Measurements from ENCODE around the gene TIMP3. TPM values are rescaled to one million over a fixed set of nuclear protein-coding genes. Genes with fewer than 3 reads are reported as not detected.
A peak's percentile ranks its signal among the peaks of the same experiment; 100 is the strongest.

The TIMP3 gene
- total and polyA plus RNA-seq, 2 donors (not counting 1 experiment from before 2014, with no cell fraction given), result 242 to 375 TPM

DNA sequence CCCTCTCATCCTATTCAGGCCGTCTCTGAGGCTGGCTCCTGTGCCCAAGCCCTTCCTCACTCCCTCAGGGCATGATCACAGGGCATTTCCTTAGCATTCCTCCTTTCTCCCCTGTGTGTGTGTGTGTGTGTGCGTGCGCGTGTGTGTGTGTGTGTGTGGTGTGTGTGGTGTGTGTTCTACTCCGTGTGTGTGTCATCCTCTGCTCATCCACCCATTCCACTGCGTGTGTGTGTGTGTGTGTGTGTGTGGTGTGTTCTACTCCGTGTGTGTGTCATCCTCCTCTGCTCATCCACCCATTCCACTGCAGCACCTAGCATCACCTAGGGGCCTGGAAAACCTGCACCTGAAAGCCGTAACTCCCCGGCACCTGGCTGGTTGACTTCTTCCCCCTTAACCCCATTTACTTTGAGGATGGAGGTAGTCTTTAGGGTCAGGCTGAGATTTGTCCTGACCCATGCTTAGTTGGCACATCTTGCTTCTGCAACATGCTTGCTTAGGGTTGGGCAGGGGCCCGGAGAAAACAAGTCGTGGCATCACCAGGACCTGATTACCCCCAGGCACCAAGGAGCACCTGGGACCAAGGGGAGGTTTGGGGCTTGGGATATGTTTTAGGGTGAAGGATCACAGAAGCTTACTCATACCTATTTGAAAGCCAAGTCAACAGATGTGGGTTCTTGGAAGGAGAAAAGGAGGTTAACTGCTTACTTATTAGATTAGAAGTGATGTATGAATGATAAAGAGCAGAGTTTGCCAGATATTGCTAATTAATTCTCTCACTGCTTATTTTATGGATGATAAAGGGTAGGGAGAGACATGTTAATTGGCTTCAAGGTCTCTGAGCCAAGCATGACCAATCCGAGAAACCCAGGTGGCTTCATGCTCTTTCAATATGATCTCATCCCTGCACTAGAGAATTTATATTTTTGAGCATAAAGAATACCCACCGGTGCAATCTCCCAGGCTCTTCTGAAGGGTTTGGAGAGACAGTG is 18.9 kb downstream of the TIMP3 start:
- TF ChIP-seq EZH2 (IDR thresholded peaks at IDR 0.05; ENCODE audit: low read length, missing control alignments), result no peak
- TF ChIP-seq, protein P1, sequence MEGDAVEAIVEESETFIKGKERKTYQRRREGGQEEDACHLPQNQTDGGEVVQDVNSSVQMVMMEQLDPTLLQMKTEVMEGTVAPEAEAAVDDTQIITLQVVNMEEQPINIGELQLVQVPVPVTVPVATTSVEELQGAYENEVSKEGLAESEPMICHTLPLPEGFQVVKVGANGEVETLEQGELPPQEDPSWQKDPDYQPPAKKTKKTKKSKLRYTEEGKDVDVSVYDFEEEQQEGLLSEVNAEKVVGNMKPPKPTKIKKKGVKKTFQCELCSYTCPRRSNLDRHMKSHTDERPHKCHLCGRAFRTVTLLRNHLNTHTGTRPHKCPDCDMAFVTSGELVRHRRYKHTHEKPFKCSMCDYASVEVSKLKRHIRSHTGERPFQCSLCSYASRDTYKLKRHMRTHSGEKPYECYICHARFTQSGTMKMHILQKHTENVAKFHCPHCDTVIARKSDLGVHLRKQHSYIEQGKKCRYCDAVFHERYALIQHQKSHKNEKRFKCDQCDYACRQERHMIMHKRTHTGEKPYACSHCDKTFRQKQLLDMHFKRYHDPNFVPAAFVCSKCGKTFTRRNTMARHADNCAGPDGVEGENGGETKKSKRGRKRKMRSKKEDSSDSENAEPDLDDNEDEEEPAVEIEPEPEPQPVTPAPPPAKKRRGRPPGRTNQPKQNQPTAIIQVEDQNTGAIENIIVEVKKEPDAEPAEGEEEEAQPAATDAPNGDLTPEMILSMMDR (conservative IDR thresholded peaks at IDR 0.05 in 1 of 2, IDR thresholded peaks at IDR 0.05 in 1 of 2; ENCODE audit: low read depth in 1 of 2, low read length in 2 of 2), result no peak
- no peak overlapping the region for H3K9ac ChIP-seq (ENCODE audit: insufficient read depth, low read length)
- DNase-seq (ENCODE audit: low read depth in 2 of 2), result peak in 1 of 2 donors; percentile 23
- H3K4me3 ChIP-seq (replicated peaks in 1 of 4; ENCODE audit: control extremely low read depth in 1 of 4, insufficient read depth in 1 of 4, low read depth in 3 of 4, low read length in 4 of 4), result no peak overlapping the region
- no peak overlapping the region for H3K27ac ChIP-seq (ENCODE audit: insufficient read depth, low read length)
- H3K27me3 ChIP-seq (ENCODE audit: control insufficient read depth, insufficient read depth, low read length), result no peaks in the 10 kb centered on the region
- peaks cover 21% of the 10 kb centered on the region for H3K79me2 ChIP-seq (ENCODE audit: control insufficient read depth, insufficient read depth, low read length)
- H3K9me3 ChIP-seq (ENCODE audit: control insufficient read depth, insufficient read depth, low read depth, low read length), result no peaks in the 10 kb centered on the region
- H3K4me1 ChIP-seq (ENCODE audit: control insufficient read depth, extremely low read depth, insufficient read depth, low read length), result no peaks in the 10 kb centered on the region
- H3K4me2 ChIP-seq (ENCODE audit: extremely low read depth, insufficient read depth, low read length), result no peak overlapping the region
- H4K20me1 ChIP-seq (ENCODE audit: control insufficient read depth, extremely low read depth, insufficient read depth, low read length), result no peaks in the 10 kb centered on the region
- no peaks in the 10 kb centered on the region for H3K36me3 ChIP-seq (ENCODE audit: control insufficient read depth, insufficient read depth, low read length)
- H2AFZ ChIP-seq (ENCODE audit: low read length), result no peak overlapping the region

DNA sequence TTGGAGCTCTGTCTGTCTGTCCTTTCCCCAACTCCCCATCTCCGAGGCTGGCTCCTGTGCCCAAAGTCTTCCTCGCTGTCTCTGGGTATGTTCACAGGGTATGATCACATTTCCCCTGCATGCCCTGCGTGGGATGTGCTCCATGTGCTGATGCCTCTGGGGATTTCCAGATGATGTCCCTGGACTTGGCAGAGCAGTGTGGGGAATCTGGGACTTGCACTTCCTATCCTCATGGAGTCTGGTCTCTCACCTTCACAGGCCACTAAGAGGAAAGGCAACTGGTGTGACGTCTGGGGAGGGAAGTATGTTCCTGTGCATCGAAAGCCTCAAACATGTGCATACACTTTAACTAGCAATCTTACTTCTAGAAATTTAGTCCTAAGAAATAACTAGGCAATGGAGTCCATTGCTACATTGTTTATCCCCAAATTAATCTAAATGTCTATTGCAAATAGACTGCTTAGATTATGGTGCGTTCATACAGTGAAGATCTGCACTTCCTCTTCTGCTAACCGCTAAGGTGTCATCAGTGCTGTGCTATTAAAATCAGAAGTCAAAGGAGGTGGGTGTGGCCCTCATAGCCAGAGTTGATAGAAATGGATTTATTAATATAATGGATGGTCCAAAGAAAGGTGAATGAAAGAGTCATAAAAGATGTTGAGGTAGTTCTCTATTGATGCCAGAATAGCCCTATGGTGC is 20.8 kb downstream of the TIMP3 start:
- no peaks in the 10 kb centered on the region for H3K36me3 ChIP-seq (ENCODE audit: control insufficient read depth, insufficient read depth, low read length)

More for the DNA sequence above, 20.8 kb downstream of the TIMP3 start:
- Histone ChIP-seq H3K27ac (ENCODE audit: insufficient read depth, low read length) (no peak overlapping the region), H3K79me2 (ENCODE audit: control insufficient read depth, insufficient read depth, low read length) (peaks cover 13% of the 10 kb centered on the region), H2AFZ (ENCODE audit: low read length) (no peak overlapping the region), H3K9me3 (ENCODE audit: control insufficient read depth, insufficient read depth, low read depth, low read length) (no peaks in the 10 kb centered on the region), H4K20me1 (ENCODE audit: control insufficient read depth, extremely low read depth, insufficient read depth, low read length) (no peaks in the 10 kb centered on the region), H3K4me3 (replicated peaks in 1 of 4; ENCODE audit: control extremely low read depth in 1 of 4, insufficient read depth in 1 of 4, low read depth in 3 of 4, low read length in 4 of 4) (no peak overlapping the region), H3K9ac (ENCODE audit: insufficient read depth, low read length) (no peak overlapping the region), H3K4me2 (ENCODE audit: extremely low read depth, insufficient read depth, low read length) (no peak overlapping the region), H3K4me1 (ENCODE audit: control insufficient read depth, extremely low read depth, insufficient read depth, low read length) (no peaks in the 10 kb centered on the region), H3K27me3 (ENCODE audit: control insufficient read depth, insufficient read depth, low read length) (no peaks in the 10 kb centered on the region)
- no peak for DNase-seq (ENCODE audit: low read depth in 2 of 2)
- no peak for TF ChIP-seq EZH2 (IDR thresholded peaks at IDR 0.05; ENCODE audit: low read length, missing control alignments)
- TF ChIP-seq, protein P1 (conservative IDR thresholded peaks at IDR 0.05 in 1 of 2, IDR thresholded peaks at IDR 0.05 in 1 of 2; ENCODE audit: low read depth in 1 of 2, low read length in 2 of 2), result no peak
